Measurements from ENCODE around the gene WWOX. TPM values are rescaled to one million over a fixed set of nuclear protein-coding genes. Genes with fewer than 3 reads are reported as not detected.

WWOX gene
- total and polyA plus RNA-seq, 2 of the 13 experiments (the other 11 are each of a cell fraction or from before 2014, with no cell fraction given) = 9.1 to 37.4 TPM

DNA sequence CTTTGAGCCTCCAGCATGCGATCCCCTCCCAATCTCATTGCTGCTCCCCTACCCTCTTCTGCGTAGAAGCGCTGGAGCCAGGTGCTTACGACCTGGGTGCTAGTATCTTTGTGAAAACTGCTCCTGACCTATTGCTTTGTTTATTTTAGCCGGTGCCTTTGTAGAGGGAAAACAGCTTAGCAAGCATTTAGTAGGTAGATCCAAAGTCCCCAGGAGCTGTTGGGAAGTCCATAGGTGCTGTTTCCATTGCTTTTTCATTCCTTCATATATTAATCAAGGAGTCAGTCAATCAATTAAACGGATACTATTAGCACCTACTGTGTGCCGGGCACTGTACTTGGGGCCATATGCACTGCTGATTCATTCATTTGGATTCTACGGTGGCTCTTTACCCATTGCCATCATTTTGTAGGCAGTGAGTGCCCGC is 497.6 kb downstream of the WWOX start (continued):
- TF ChIP-seq TOPORS (CRISPR knock-in tag; IDR thresholded peaks at IDR 0.05) (0 out of 2 replicates have a peak, but pooled peaks have one; percentile 66), ATF7 (IDR thresholded peaks at IDR 0.05) (no peak), ATF7 (CRISPR knock-in tag; IDR thresholded peaks at IDR 0.05) (peak; percentile 62; the same call in 1 of the 2 replicates), ZNF883 (CRISPR knock-in tag; IDR thresholded peaks at IDR 0.05; ENCODE audit: not compliant biosample characterization) (no peak), EHMT2 (IDR thresholded peaks at IDR 0.05; ENCODE audit: borderline replicate concordance, low read depth, low read length) (peak; percentile 78), ZNF432 (CRISPR knock-in tag; IDR thresholded peaks at IDR 0.05; ENCODE audit: borderline replicate concordance) (no peak), ZNF263 (CRISPR knock-in tag; IDR thresholded peaks at IDR 0.05) (no peak), SRSF9 (IDR thresholded peaks at IDR 0.05; ENCODE audit: borderline replicate concordance, insufficient read depth, low read depth, low read length, poor library complexity, severe bottlenecking) (no peak), DPF2 (CRISPR knock-in tag; IDR thresholded peaks at IDR 0.05; ENCODE audit: borderline replicate concordance, low read depth) (peak; percentile 92), AGO1 (IDR thresholded peaks at IDR 0.05; ENCODE audit: low read depth, low read length, poor library complexity, severe bottlenecking) (no peak), NBN (conservative IDR thresholded peaks at IDR 0.05) (no peak)
- TF ChIP-seq, protein P1, sequence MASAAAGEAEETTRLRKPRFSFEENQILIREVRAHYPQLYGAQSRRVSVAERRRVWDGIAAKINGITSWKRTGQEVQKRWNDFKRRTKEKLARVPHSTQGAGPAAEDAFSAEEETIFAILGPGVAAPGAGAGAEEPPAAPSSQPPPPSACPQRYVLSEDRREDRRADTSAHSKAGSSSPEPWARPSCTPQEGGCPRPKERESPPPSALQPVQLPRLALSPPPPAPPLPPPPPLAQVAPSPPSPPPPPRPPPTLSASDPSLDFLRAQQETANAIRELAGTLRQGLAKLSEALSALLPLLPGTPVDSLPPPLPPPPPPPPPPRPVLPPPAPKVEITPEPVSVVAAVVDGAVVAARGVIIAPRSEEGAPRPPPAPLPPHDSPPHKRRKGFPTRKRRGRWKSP (CRISPR knock-in tag; IDR thresholded peaks at IDR 0.05) = no peak
- TF ChIP-seq, protein P2, sequence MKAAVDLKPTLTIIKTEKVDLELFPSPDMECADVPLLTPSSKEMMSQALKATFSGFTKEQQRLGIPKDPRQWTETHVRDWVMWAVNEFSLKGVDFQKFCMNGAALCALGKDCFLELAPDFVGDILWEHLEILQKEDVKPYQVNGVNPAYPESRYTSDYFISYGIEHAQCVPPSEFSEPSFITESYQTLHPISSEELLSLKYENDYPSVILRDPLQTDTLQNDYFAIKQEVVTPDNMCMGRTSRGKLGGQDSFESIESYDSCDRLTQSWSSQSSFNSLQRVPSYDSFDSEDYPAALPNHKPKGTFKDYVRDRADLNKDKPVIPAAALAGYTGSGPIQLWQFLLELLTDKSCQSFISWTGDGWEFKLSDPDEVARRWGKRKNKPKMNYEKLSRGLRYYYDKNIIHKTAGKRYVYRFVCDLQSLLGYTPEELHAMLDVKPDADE (CRISPR knock-in tag; IDR thresholded peaks at IDR 0.05) = no peak
- TF ChIP-seq, protein P3, sequence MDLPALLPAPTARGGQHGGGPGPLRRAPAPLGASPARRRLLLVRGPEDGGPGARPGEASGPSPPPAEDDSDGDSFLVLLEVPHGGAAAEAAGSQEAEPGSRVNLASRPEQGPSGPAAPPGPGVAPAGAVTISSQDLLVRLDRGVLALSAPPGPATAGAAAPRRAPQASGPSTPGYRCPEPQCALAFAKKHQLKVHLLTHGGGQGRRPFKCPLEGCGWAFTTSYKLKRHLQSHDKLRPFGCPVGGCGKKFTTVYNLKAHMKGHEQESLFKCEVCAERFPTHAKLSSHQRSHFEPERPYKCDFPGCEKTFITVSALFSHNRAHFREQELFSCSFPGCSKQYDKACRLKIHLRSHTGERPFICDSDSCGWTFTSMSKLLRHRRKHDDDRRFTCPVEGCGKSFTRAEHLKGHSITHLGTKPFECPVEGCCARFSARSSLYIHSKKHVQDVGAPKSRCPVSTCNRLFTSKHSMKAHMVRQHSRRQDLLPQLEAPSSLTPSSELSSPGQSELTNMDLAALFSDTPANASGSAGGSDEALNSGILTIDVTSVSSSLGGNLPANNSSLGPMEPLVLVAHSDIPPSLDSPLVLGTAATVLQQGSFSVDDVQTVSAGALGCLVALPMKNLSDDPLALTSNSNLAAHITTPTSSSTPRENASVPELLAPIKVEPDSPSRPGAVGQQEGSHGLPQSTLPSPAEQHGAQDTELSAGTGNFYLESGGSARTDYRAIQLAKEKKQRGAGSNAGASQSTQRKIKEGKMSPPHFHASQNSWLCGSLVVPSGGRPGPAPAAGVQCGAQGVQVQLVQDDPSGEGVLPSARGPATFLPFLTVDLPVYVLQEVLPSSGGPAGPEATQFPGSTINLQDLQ (CRISPR knock-in tag; IDR thresholded peaks at IDR 0.05) = no peak
- TF ChIP-seq, protein P4, sequence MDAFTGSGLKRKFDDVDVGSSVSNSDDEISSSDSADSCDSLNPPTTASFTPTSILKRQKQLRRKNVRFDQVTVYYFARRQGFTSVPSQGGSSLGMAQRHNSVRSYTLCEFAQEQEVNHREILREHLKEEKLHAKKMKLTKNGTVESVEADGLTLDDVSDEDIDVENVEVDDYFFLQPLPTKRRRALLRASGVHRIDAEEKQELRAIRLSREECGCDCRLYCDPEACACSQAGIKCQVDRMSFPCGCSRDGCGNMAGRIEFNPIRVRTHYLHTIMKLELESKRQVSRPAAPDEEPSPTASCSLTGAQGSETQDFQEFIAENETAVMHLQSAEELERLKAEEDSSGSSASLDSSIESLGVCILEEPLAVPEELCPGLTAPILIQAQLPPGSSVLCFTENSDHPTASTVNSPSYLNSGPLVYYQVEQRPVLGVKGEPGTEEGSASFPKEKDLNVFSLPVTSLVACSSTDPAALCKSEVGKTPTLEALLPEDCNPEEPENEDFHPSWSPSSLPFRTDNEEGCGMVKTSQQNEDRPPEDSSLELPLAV (CRISPR knock-in tag; conservative IDR thresholded peaks at IDR 0.05; ENCODE audit: low read depth) = no peak
- TF ChIP-seq, protein P5, sequence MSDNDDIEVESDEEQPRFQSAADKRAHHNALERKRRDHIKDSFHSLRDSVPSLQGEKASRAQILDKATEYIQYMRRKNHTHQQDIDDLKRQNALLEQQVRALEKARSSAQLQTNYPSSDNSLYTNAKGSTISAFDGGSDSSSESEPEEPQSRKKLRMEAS (IDR thresholded peaks at IDR 0.05) = 0 out of 2 replicates have a peak, but pooled peaks have one; percentile 24
- TF ChIP-seq, protein P6, sequence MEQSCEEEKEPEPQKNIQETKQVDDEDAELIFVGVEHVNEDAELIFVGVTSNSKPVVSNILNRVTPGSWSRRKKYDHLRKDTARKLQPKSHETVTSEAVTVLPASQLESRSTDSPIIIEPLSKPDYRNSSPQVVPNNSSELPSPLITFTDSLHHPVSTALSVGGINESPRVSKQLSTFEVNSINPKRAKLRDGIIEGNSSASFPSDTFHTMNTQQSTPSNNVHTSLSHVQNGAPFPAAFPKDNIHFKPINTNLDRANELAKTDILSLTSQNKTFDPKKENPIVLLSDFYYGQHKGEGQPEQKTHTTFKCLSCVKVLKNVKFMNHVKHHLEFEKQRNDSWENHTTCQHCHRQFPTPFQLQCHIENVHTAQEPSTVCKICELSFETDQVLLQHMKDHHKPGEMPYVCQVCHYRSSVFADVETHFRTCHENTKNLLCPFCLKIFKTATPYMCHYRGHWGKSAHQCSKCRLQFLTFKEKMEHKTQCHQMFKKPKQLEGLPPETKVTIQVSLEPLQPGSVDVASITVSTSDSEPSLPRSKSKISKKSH (CRISPR knock-in tag; IDR thresholded peaks at IDR 0.05; ENCODE audit: borderline replicate concordance) = no peak
- TF ChIP-seq, protein P7, sequence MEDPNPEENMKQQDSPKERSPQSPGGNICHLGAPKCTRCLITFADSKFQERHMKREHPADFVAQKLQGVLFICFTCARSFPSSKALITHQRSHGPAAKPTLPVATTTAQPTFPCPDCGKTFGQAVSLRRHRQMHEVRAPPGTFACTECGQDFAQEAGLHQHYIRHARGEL (CRISPR knock-in tag; IDR thresholded peaks at IDR 0.05) = no peak
